CD4-positive, alpha-beta T cell treated with Interleukin-2 at 100 ng/mL for 4 hours (primary cell): ENCODE measurements around the gene EEA1.
"Not testable (repeated sequence)": the region's sequence is repeated elsewhere in the genome, so short reads cannot be mapped to it uniquely, and the experiment has no call there.

Experiments
- DNase-seq: peaks from one replicate; pipeline ENCODE4 v3.0.0-alpha.2; 2020; ENCODE audit warnings: low spot score

Gene EEA1

DNA sequence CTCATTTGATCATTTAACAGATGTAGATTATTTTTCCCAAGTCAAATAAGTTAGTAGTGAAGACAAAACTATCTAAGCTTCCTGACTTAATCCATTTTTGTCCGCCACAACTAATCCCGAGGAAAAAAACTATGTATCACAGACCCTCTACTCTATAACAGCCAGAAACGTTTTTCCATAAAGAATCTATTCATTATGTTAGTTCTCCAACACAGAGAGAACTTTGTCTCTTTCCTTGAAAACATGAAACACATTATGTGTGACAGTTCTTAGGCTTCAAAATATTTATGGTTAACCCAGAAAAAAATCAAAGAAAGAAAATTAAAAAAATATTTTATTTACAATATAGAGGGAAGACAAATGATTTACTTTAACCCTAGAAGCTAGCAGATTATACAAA lies 126.2 kb downstream of the EEA1 start:
- no peak for DNase-seq

DNA sequence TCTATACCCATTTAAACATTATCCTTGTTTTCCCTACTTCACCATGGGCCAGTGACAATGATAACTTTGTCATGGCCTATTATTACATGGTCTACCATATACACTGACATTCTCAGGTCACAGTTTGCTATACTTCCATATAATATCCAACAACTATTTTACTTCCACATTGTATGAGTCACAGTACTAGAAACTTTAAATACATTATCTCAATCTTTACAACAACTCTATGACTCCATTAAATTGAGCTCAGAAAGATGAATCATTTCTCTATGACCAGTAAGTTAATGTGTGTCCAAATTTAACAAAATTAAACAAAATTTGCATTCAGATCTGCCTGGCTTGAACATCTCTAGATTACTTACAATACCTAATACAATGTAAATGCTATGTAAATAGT lies 132.4 kb downstream of the EEA1 start:
- no peak for DNase-seq

DNA sequence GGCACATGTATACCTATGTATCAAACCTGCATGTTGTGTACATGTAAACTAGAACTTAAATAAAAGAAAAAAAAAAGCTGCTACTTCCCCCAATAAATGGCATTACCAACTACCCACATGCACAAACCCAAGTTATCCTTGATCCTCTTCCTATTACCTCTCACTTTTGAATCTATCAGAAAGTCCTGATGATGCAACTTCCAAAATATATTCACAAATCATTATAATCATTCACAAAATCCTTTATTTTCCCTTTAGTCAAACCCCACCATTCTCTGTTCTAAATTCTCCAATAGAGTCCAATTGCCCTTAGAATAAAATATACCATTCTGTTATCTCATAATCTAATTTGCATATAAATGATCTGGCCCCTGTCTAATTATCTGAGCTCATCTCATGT lies 134.3 kb downstream of the EEA1 start:
- no peak for DNase-seq

GRCh38 chr12:92794356-92794755 lies 134.7 kb downstream of the EEA1 start:
- DNase-seq: not testable (repeated sequence)

GRCh38 chr12:92786045-92786444 lies 143.1 kb downstream of the EEA1 start:
- no peak for DNase-seq

DNA sequence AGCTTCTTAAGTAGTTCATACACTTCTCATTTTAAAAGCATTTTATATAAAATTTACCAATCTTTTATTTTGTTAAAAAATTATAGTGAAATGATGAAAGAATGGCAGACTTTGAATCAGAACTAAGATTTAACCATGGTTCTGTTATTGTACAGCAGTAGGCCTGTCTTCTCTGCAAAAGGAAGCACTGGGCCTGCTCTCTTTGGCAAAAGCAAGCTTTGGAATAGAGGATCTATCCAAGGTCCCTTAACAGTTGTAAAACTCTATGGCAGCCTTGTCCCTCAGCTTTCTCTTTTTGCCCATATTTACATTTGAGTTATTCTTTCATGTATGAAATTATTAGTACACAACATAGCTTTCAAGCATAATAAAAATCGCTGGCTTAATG lies 143.5 kb downstream of the EEA1 start:
- DNase-seq: no peak

DNA sequence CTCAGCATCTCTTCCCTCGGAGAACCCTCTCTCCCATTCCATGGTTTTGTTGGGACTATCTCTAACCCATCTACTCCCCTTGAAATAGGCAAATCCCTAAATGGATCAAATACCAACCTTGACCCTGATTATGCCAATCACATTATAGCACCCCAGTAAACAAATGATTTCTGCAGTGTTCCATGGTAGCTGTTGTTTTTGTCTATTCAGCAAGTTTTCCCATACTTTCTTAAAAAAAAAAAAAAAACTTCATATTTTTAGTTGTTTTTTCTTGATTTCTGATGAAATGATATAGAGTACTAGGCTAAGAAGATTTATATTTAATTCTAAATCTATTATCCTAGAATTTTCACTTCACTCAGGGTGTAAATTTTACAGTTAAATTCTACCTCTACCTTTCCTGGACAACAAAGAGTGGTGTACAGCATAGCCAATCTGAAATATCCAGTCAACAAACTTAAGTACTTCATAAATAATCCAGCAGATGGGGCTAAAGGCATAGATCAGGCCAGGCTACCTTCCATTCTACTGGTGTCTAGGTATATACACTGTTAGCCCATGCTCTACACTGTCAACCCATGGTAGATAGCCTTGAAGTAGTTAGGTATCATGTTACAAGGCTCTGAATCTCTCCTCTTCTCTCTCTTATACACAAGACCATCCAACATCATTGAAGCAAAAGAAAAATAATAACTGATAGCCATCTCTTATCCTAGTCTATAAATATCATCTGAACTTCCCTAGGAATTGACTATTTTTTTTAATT lies 144.1 kb downstream of the EEA1 start:
- peak; percentile 73 for DNase-seq

DNA sequence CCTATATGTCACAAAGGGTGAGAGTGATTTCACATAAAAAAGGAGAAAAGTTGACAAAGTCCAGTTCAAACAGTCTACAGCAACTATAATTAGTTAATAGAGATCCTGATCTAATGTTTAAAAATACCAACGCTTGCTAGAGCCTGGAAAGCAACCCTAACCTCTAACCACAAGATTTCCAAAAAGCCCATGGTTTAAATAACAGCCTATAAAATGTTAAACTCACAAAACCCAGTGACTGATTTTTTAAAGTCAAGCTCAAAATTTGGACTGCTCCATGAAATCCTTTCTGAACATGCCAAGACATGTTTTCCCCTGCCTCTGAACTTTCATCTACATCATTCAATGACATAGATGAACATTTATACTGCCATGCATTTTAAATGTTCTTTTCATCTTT lies 144.7 kb downstream of the EEA1 start:
- DNase-seq: no peak

GRCh38 chr12:92779902-92780301 lies 149.2 kb downstream of the EEA1 start:
- no peak for DNase-seq

DNA sequence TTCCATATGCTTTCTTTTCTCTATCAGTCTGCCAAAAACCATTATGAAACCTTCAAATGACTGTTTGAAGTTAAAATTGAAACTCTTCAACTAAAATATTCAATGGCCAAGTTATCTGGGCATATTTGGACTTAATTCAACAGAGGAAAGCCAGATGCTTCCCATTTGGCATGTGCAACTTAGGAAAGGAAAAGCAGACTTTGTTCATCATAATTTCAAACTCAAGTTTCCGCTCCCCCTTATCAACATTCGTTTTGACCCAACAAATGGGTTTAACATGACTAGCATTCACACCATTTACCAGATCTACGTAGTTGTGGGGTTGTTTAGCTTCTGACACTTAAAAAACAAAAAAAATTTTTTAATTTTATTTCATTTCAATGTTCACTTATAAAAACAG lies 150.6 kb downstream of the EEA1 start:
- DNase-seq: no peak

- no peak for DNase-seq
Observed at GRCh38 chr12:92775416-92775815, 153.7 kb downstream of the EEA1 start.

DNA sequence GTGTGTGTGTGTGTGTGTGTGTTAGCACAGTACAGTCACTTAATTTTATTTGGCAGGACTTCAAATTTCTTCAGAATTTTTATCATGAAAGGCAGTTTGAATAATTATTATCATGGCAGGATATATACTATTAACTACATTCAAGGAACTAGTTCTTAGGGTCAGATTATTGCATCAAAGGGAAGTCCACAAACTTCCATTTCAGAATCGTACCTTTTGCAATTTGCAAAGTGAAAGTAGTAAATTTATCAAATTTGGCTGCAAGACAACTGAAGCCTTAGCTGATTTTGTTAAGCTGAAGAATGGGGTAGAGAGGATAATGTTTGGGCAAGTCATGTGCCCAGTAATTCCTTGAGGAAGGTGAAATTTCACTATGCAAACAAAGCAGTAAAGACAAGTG lies 158.1 kb downstream of the EEA1 start:
- DNase-seq: no peak

DNA sequence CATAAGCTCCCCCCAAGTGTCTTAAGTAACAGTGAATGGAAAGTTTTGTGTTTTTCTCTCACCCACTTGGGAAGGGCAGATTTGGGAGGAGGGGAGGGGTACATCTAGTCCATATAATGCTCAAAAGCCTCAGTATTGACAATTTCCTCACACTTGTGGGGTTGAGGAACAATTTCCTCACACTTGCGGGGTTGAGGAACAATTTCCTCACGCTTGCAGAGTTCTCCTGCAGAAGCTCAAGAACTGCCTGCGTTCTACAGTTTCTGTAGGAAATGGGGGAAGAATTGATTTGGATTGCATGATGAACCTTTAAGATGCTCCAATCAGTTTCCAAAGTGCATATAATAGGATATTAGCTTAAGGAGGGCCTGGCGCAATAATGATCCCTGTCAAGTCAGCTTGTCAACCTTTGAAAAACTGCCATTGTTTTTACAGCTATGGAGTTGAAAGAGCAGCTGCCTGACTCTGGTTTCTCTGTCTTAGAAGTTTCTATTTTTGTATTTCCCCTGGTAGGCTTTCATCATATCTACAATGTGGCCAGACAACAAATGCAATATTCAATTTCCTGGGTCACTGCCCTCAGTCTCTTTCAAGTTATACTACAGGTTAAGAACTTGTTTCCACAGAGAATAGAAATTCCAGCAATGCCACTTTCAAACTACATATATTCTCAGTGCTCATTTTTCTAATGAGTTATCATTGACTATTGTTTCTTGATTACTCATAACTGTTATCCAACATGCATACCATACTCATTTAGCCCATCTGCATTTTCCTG lies 159.8 kb downstream of the EEA1 start:
- DNase-seq: no peak

DNA sequence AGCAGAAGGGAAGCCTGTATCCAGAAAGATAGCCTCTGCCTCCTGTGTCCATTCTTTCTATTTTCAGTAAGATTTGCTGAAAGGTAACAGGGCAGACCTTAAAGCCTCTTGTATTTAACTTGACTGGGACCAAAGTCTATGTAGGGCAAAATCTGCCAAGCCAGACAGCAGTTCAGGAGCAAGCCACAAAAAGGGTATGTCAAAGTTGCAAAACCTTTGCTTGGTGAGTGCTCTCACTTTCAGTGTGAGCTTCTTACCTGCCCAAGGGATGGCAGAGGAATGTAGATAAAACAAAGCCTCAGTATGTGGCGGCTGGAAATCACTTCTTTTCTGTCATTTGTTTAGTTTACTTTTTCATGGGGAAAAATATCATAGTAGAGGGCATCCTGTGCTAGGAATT lies 163.2 kb downstream of the EEA1 start:
- no peak for DNase-seq

DNA sequence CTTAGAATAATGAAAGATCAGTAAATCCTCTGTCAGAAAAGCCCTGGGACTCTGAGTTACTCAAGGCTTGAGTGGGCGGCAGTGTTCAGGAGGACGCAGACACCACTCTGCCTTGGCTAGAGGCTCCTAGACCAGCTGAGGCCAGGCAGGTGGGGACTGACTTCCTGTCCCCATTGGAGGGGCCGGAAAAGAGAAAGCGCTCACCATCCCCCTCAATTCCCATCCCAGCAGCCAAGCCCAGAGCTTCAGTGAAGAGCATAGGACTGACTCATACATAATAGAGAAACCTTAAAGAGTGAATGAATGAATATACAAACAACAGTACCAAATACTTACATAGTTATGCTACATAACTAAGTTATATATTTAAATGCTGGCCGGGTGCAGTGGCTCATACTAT lies 164.3 kb downstream of the EEA1 start:
- DNase-seq: no peak

DNA sequence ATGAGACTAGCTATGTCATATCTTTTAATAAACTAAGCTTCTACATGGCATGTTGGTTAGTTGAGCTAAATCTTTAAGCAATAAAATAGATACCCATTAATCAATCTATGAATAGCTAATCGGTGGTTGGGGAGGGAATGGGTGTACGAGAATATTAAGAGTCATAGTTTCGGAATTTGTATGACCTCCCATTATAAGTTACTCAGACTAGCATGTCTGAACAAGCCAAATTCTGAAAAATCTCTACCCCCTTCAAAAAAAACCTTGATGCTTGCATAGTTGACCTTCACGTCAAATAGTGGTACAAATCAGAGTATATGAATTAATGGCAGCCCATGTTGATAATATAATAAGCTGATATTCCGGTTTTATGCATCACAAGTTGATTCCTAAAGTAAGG lies 166.3 kb downstream of the EEA1 start:
- no peak for DNase-seq

DNA sequence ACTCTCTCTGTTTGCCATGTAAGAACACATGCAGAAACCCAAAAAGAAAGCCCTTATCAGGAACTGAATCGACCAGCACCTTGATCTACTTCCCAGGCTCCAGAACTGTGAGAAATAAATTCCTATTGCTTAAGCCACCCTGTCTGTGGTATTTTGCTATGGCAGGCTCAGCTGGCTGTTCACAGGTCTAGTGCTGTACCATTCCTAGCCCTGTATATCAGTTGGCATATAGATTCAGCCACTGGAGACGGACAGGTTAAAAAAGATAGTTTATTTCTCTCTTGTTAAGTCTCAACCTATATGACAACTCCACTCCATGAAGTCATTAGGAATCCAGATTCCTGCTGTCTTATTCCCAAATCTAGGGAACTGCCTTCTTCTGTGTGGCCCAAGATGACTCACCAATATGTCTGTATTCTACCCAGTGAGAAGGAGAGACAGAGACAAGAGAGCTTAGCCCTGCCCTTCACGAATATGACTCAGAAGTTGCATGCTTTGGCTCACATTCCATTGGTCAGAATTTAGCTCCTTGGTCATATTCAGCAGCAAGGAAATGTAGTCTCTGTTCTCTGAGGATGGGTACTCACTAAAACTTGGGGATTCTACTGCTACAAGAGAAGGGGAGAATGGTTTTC lies 169.3 kb downstream of the EEA1 start:
- DNase-seq: no peak

- DNase-seq: no peak
Observed at GRCh38 chr12:92757597-92758121, 171.4 kb downstream of the EEA1 start.

DNA sequence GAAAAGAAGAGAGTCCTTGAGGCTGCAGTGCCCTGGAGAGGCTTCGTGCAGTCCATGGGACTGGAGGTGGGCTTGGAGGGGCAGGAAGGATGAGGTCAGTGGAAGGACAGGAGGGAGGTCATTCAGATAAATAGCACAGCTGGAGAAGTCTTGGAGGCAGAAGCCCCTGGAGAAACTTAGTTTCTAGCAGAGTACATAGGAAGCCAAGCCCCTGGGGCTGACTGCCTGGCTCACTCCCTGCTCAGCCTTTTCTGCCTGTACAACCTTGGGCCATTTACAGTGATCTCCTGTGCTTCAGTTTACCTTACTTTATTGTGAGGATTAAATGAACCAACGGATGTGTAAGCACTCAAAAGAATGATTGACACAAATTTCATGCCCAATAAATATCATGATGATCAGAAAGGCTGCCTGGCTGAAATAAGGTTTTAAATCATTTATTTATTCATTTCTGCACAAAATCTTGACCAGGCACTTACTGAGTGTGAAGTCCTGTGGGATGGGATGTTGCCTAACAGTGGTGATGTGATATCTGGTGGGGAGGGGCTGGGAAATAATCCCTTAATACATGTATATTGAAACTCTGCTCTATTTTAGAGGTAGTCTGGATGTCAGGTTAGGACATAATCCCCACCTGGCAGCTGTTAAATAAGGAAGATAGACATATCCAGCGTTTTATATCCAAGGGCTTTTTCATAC lies 172.0 kb downstream of the EEA1 start:
- DNase-seq: no peak

GRCh38 chr12:92753976-92754885 lies 174.9 kb downstream of the EEA1 start:
- no peak for DNase-seq

DNA sequence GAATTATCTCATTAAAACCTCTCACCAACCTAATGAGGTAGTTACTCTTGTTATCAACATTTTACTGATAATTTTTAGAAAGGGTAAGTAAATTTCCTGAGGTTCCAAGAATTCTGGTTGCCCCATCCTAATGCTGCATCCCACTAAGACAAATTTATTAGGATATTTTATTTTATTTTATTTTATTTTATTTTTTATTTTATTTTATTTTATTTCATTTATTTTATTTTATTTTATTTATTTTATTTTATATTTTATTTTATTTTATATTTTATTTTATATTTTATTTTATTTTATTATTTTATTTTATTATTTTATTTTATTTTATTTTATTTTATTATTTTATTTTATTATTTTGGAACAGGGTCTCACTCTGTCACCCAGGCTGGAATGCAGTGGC lies 179.4 kb downstream of the EEA1 start:
- not testable (repeated sequence) for DNase-seq
